Ishikawa (cell line): ENCODE results near the gene GCFC2.
A peak's percentile ranks its signal among the peaks of the same experiment; 100 is the strongest.

Experiments used
- CEBPB ChIP-seq: IDR thresholded peaks from 2 replicates; pipeline ENCODE4 v1.6.1; 2012
- CREB1 ChIP-seq: IDR thresholded peaks from 2 replicates; pipeline ENCODE4 v1.6.1; 2012; ENCODE audit warnings: low read depth
- EGR1 ChIP-seq: IDR thresholded peaks from 2 replicates; pipeline ENCODE4 v1.6.1; 2012
- EP300 ChIP-seq: IDR thresholded peaks from 2 replicates; pipeline ENCODE4 v1.6.1; 2012; ENCODE audit warnings: borderline replicate concordance
- FOXM1 ChIP-seq: IDR thresholded peaks from 2 replicates; pipeline ENCODE4 v1.6.1; 2012; ENCODE audit warnings: low read depth, borderline replicate concordance
- NFIC ChIP-seq: IDR thresholded peaks from 2 replicates; pipeline ENCODE4 v1.6.1; 2012
- RAD21 ChIP-seq: IDR thresholded peaks from 2 replicates; pipeline ENCODE4 v1.6.1; 2012; ENCODE audit warnings: low read depth
- REST ChIP-seq: IDR thresholded peaks from 2 replicates; pipeline ENCODE4 v1.6.1; 2012; ENCODE audit warnings: low read depth, mild to moderate bottlenecking
- TAF1 ChIP-seq: IDR thresholded peaks from 2 replicates; pipeline ENCODE4 v1.6.1; 2012; ENCODE audit warnings: low read depth, mild to moderate bottlenecking
- TCF12 ChIP-seq: IDR thresholded peaks from 2 replicates; pipeline ENCODE4 v1.6.1; 2012; ENCODE audit warnings: low read depth
- TEAD4 ChIP-seq: IDR thresholded peaks from 2 replicates; pipeline ENCODE4 v1.6.1; 2012
- USF1 ChIP-seq: IDR thresholded peaks from 2 replicates; pipeline ENCODE4 v1.6.1; 2012
- YY1 ChIP-seq: IDR thresholded peaks from 2 replicates; pipeline ENCODE4 v1.6.1; 2012; ENCODE audit warnings: low read depth
- ZBTB7A ChIP-seq: IDR thresholded peaks from 2 replicates; pipeline ENCODE4 v1.6.1; 2012; ENCODE audit warnings: low read depth
- TF ChIP-seq, protein P1 (sequence below): IDR thresholded peaks from 2 replicates; pipeline ENCODE4 v1.6.1; 2012

Gene GCFC2

GRCh38 chr2:75729861-75730260 lies 19.1 kb upstream of the GCFC2 start:
- TF ChIP-seq USF1 (no peak), RAD21 (peak; percentile 55)

GRCh38 chr2:75728614-75729419 lies 18.1 kb upstream of the GCFC2 start:
- TF ChIP-seq, protein P1, sequence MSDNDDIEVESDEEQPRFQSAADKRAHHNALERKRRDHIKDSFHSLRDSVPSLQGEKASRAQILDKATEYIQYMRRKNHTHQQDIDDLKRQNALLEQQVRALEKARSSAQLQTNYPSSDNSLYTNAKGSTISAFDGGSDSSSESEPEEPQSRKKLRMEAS = no peak
- TF ChIP-seq TAF1 = no peak
- TF ChIP-seq EGR1 = no peak
- no peak for TF ChIP-seq ZBTB7A
- no peak for TF ChIP-seq YY1
- no peak for TF ChIP-seq NFIC
- TF ChIP-seq FOXM1 = no peak
- TF ChIP-seq USF1 = no peak
- TF ChIP-seq CREB1 = no peak
- TF ChIP-seq RAD21 = no peak
- no peak for TF ChIP-seq CEBPB
- TF ChIP-seq EP300 = no peak
- TF ChIP-seq REST = no peak
- no peak for TF ChIP-seq TCF12
- TF ChIP-seq TEAD4 = no peak

GRCh38 chr2:75722687-75723086 lies 12.0 kb upstream of the GCFC2 start:
- TF ChIP-seq TEAD4 (no peak), RAD21 (no peak), TCF12 (no peak), EP300 (no peak), CEBPB (no peak), NFIC (no peak), YY1 (no peak)
- TF ChIP-seq, protein P1 = no peak

GRCh38 chr2:75720525-75720924 lies 9.8 kb upstream of the GCFC2 start:
- TF ChIP-seq TCF12 (no peak), REST (no peak), YY1 (no peak), EP300 (no peak), TAF1 (no peak), ZBTB7A (no peak), CREB1 (no peak)

GRCh38 chr2:75719616-75720015 lies 8.9 kb upstream of the GCFC2 start:
- TF ChIP-seq EP300 (no peak), TCF12 (no peak), FOXM1 (no peak), REST (no peak), YY1 (no peak), CREB1 (no peak), TEAD4 (no peak), ZBTB7A (no peak), TAF1 (no peak), NFIC (no peak), CEBPB (no peak), RAD21 (no peak), USF1 (no peak), EGR1 (no peak)
- TF ChIP-seq, protein P1 = no peak
